Osteocyte (in vitro differentiated cells): ENCODE data around the gene DYNLT2B. TPM values are rescaled to one million over a fixed set of nuclear protein-coding genes. Genes with fewer than 3 reads are reported as not detected.

Experiments used
- DNase-seq: peaks from one replicate; pipeline ENCODE4 v3.0.0; 2021; ENCODE audit warnings: mixed read lengths; ENCODE audit not compliant: unreplicated experiment; ENCODE audit errors: extremely low spot score
- H3K27ac Mint-ChIP-seq: one replicate; pipeline ENCODE4 v1.8.0; 2021; ENCODE audit warnings: mild to moderate bottlenecking, mixed read lengths; ENCODE audit not compliant: unreplicated experiment
- H3K27me3 Mint-ChIP-seq: one replicate; pipeline ENCODE4 v1.8.0; 2021; ENCODE audit warnings: mixed read lengths; ENCODE audit not compliant: unreplicated experiment
- H3K36me3 Mint-ChIP-seq: one replicate; pipeline ENCODE4 v1.8.0; 2021; ENCODE audit warnings: mixed read lengths; ENCODE audit not compliant: unreplicated experiment
- H3K4me1 Mint-ChIP-seq: one replicate; pipeline ENCODE4 v1.8.0; 2021; ENCODE audit warnings: mixed read lengths; ENCODE audit not compliant: unreplicated experiment
- H3K4me3 Mint-ChIP-seq: one replicate; pipeline ENCODE4 v1.8.0; 2021; ENCODE audit warnings: mild to moderate bottlenecking, moderate library complexity, mixed read lengths; ENCODE audit not compliant: unreplicated experiment
- H3K9me3 Mint-ChIP-seq: one replicate; pipeline ENCODE4 v1.8.0; 2021; ENCODE audit warnings: mixed read lengths; ENCODE audit not compliant: unreplicated experiment
- total RNA-seq: library from RNA; stranded (reverse); gene quantifications from 2 replicates; pipeline ENCODE4 v1.2.1, GENCODE V29; 2021
- TF ChIP-seq, protein P1 (sequence below): fragments of 200-600 bp; sonication (generic); IDR thresholded peaks from 2 replicates; pipeline ENCODE4 v1.5.0; 2021; ENCODE audit warnings: antibody characterized with exemption, mild to moderate bottlenecking, moderate library complexity

The DYNLT2B gene
- total RNA-seq, 1 donor from 2014 or later: 19.5 TPM

DNA sequence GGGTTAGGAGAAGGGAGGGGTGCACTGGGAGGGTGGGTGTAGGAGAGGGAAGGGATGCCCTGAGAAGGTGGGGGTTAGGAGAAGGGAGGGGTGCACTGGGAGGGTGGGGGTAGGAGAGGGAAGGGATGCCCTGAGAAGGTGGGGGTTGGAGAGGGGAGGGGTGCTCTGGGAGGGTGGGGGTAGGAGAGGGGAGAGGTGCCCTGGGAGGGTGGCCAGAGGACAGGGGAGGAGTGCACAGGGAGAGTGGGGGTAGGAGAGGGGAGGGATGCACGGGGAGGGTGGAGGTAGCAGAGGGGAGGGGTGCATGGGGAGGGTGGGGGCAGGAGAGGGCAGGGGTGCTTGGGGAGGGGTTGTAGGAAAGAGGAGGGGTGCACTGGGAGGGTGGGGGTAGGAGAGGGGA is 16.9 kb upstream of the DYNLT2B start:
- no peak for DNase-seq
- Mint-ChIP-seq H3K9me3 (no peaks in the 10 kb centered on the region), H3K27ac (no peak overlapping the region), H3K4me3 (no peak overlapping the region), H3K36me3 (no peaks in the 10 kb centered on the region), H3K4me1 (peaks cover 20% of the 10 kb centered on the region), H3K27me3 (no peaks in the 10 kb centered on the region)
- TF ChIP-seq, protein P1, sequence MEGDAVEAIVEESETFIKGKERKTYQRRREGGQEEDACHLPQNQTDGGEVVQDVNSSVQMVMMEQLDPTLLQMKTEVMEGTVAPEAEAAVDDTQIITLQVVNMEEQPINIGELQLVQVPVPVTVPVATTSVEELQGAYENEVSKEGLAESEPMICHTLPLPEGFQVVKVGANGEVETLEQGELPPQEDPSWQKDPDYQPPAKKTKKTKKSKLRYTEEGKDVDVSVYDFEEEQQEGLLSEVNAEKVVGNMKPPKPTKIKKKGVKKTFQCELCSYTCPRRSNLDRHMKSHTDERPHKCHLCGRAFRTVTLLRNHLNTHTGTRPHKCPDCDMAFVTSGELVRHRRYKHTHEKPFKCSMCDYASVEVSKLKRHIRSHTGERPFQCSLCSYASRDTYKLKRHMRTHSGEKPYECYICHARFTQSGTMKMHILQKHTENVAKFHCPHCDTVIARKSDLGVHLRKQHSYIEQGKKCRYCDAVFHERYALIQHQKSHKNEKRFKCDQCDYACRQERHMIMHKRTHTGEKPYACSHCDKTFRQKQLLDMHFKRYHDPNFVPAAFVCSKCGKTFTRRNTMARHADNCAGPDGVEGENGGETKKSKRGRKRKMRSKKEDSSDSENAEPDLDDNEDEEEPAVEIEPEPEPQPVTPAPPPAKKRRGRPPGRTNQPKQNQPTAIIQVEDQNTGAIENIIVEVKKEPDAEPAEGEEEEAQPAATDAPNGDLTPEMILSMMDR: no peak

DNA sequence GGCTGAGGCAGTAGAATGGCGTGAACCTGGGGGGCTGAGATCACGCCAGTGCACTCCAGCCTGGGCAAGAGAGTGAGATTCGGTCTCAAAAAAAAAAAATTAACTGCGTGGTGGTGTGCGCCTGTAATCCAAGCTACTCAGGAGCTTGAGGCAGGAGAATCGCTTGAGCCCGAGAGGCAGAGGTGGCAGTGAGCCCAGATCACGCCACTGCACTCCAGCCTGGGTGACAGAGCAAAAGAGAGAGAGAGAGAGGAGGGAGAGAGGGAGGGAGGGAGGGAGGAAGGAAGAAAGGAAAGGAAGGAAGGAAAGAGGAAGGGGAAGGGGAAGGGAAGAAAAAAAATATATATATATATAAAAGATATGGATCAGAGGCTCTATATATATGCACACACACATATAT is 14.1 kb upstream of the DYNLT2B start:
- no peak for DNase-seq
- Mint-ChIP-seq H3K4me3 (no peak overlapping the region), H3K9me3 (no peaks in the 10 kb centered on the region), H3K36me3 (no peaks in the 10 kb centered on the region), H3K4me1 (peaks cover 3% of the 10 kb centered on the region), H3K27me3 (no peaks in the 10 kb centered on the region), H3K27ac (no peak overlapping the region)
- TF ChIP-seq, protein P1: no peak

DNA sequence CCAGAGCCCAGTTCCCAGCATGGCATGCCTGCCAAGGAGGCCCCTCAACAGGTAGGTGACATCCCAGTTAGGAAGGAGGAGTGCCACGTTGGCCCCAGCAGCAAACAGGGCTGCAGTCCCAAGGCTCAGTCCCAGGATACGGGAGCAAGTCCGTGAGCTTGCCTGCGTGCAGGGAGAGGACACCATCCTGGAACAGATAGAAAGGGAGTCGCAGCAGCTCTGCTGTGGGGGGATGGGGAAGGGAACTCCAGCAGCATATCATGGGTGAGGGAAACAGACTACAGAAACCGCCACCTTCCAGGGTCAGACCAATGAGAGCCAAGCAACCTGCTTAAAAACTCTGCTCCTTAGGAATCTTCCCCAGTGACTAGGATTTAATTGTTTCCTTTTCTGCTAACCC is 9.4 kb upstream of the DYNLT2B start:
- no peak overlapping the region for H3K27ac Mint-ChIP-seq
- no peaks in the 10 kb centered on the region for H3K27me3 Mint-ChIP-seq
- no peak for DNase-seq
- H3K36me3 Mint-ChIP-seq: no peaks in the 10 kb centered on the region
- H3K4me3 Mint-ChIP-seq: no peak overlapping the region
- TF ChIP-seq, protein P1: no peak
- H3K4me1 Mint-ChIP-seq: no peaks in the 10 kb centered on the region
- no peaks in the 10 kb centered on the region for H3K9me3 Mint-ChIP-seq

DNA sequence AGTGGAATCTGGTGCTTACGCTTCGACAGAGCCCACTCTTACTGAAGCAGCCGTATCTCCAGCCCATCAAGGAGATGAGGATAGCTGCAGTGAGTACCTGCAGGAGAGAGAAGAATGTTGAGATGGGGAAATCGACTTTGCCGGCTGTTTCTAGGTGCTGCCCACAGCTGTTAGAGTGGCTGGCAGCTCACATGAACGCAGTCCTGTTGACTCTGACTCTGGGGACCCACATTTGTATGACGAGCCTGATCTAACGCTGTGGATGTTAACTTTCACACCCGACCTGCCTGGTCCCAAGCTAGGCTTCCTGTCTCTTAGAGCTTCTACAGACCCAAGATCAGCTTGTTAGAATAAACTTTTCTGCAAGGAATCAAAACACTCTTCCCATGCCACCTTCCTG is 8.9 kb upstream of the DYNLT2B start:
- TF ChIP-seq, protein P1: no peak
- no peaks in the 10 kb centered on the region for H3K36me3 Mint-ChIP-seq
- DNase-seq: no peak

DNA sequence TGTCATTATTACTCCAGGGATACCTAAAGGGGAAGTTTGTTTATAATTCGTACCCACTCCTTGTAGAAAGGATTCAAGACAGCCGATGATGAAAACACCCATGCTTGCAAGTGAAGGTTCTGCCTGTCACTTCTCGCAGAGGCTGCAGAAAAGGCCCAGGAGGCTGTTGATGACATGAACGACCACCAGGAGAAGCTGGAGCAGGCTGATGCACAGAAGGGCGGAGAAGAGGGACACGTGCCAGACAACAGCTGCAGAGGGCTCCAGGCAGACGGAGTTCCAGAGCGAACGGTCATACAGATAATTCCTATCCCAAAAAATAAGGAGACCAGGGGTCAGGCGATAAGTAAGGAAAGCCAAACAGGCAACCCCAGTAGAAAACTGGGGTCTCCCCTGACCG is 5.7 kb upstream of the DYNLT2B start:
- Mint-ChIP-seq H3K36me3 (no peaks in the 10 kb centered on the region), H3K27ac (no peak overlapping the region), H3K27me3 (no peaks in the 10 kb centered on the region), H3K4me1 (peaks cover 1% of the 10 kb centered on the region), H3K9me3 (no peaks in the 10 kb centered on the region), H3K4me3 (no peak overlapping the region)
- TF ChIP-seq, protein P1: peak; percentile 12
- DNase-seq: no peak

More for the DNA sequence above, 8.9 kb upstream of the DYNLT2B start:
- Mint-ChIP-seq H3K27ac (no peak overlapping the region), H3K4me1 (no peaks in the 10 kb centered on the region), H3K9me3 (no peaks in the 10 kb centered on the region), H3K4me3 (no peak overlapping the region), H3K27me3 (no peaks in the 10 kb centered on the region)
